ENCODE results near the gene TPRKB.
A peak's percentile ranks its signal among the peaks of the same experiment; 100 is the strongest.
"Not testable (repeated sequence)": the region's sequence is repeated elsewhere in the genome, so short reads cannot be mapped to it uniquely, and the experiment has no call there.

The TPRKB gene

DNA sequence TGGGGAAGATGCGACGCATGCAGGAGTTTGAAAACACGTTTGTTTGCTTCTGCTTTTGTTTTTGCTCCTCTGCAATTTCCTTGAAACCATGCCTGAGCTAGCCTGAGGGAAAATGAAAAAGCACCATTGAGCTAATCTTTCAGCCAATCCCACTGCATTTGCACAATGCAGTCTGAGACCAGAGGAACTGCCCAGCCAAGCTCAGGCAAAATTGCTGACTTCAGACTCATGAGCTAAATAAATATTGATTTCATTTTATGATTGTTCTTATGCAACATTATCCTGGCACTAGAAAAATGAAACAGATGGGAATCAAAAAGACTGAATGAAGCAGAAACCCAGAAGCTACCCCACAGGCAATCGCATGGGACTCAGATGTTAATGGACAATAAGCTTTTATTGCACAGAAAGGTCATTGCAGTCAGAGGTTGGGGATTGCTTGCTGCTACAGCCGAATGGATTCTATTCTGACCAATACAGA is 37.0 kb downstream of the TPRKB start:
- DNase-seq (ENCODE audit: low read depth in 3 of 3) = no peak

DNA sequence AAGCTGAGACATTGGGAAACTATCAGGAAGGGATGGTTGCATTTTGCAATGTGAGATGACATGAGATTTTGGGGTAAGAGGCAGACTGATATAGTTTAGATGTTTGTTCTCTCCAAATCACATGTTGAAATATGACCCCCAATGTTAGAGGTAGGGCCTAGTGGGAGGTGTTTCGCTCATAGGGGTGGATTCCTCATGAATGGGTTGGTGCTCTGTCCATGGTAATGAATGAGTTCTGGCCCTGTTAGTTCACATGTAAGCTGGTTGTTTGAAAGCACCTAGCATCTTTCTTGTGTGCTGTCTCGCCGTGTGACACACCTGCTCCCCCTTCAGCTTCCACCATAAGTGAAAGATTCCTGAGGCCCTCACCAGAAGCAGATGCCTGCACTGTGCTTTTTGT is 37.7 kb downstream of the TPRKB start:
- no peak for DNase-seq (ENCODE audit: low read depth in 3 of 3)

DNA sequence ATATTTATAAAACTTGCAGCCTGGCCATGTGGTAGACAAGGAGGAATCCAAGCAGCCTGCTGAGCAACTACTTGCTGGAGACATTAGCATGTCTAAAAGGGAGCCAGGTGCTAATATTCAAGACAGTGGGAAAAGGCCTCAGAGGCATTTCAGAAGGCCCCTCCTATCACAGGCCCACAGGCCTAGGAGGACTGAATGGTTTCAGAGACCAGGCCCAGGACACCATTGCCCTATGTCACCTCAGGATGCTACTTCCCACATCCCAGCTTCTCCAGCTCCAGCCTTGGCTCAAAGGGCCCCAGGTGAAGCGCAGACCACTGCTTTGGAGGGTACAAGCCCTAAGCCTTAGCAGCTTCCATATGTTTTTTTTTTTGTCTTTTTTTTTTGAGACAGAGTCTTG is 39.0 kb downstream of the TPRKB start:
- DNase-seq (ENCODE audit: low read depth in 3 of 3) = no peak

DNA sequence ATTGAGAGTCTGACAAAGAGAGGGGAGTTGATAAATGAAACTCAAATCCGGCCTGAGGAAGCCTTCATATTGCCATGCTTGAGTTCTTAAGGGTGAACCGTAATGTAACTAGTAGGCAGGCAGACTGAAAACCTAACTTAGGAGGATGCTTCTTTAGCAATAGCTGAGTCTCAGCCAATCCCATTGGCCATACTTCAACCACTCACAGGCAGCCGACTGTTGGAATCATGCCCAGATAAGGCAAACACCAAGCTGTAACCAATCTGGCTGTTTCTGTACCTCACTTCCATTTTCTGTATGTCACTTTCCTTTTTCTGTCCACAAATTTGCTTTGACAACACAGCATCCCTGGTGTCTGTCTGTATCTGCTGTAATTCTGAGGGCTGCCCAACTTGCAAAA is 39.5 kb downstream of the TPRKB start:
- no peak for DNase-seq (ENCODE audit: low read depth in 3 of 3)

DNA sequence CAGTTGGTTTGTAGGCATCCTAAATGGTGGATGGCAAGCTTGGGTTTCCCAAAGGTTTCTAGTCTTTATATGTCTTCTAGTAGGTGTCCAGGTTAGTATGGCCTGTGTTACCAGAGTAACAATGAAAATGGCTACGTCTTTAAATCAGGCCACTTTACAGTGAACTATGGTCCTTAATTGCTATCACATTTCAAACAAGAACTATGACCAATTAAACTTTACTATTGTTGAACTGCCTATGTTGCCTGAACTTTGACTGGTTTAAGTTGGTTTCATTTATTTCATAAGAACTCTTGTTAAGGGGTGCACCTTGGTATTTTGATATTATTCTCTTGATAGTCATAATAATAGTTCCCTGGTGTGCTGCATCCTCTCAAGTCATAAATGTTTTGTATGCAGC is 40.2 kb downstream of the TPRKB start:
- not testable (repeated sequence) for DNase-seq (ENCODE audit: low read depth in 3 of 3)

DNA sequence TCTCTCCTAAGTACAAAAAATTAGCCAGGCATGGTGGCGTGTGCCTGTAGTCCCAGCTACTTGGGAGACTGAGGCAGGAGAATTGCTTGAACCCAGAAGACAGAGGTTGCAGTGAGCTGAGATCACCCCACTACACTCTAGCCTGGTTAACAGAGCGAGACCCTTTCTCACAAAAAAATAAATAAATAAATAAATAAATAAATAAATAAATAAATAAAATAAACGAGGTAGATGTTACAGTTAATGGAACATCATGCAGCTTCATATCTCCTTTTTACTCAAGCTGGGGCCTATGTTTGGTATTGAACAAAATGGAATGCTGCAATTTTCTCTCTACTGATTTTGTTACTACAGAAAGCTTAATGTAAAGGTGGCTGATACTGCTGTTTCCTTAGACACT is 40.6 kb downstream of the TPRKB start:
- not testable (repeated sequence) for DNase-seq (ENCODE audit: low read depth in 3 of 3)

DNA sequence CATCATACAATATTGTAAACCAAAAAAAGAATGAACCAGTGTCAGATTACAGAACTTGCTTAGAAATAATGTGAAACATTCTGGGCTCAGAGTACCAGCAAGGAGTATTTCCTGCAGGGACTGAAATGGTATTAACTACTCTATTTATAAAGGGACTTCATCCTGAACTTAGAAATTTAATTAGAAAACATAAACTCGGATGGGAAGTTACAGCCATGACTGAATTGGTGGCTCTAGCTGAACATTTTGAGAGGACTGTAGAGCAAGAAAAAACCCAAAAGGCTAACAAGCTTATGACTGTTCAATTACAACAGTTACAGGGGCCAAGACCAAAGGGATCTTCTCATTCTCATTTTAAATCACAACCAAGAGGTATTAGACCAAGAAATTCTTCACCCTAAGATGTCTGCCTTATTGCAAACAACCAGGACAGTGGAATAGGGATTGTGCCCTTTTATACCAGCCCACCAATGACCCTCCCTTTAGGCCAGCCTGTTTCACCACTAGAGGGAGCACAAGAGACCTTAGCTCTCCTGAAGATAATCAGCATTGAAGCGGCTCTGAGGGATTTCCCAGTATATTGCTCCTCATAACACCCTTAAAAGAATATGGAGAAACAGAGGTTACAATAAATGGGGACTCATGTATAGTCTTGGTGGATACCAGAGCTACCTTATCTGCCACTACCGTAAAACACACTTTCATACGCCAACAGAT is 46.6 kb downstream of the TPRKB start:
- peak in 1 of 3 experiments; percentile 12 for DNase-seq (ENCODE audit: low read depth in 3 of 3)

DNA sequence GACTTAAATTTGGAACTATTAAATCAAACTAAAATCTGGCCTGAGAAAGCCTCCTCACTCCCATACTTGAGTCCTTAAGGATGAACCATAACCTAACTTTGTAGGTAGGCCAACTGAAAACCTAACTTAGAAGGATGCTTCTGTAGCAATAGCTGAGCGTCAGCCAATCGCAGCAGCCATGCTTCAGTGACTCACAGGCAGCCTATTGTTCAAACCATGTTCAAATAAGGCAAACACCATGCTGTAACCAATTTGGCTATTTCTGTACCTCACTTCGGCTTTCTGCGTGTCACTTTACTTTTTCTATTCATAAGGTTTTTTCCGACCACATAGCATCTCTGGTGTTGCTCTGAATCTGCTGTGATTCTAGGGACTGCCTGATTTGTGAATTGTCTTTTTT is 48.7 kb downstream of the TPRKB start:
- not testable (repeated sequence) for DNase-seq (ENCODE audit: low read depth in 3 of 3)

DNA sequence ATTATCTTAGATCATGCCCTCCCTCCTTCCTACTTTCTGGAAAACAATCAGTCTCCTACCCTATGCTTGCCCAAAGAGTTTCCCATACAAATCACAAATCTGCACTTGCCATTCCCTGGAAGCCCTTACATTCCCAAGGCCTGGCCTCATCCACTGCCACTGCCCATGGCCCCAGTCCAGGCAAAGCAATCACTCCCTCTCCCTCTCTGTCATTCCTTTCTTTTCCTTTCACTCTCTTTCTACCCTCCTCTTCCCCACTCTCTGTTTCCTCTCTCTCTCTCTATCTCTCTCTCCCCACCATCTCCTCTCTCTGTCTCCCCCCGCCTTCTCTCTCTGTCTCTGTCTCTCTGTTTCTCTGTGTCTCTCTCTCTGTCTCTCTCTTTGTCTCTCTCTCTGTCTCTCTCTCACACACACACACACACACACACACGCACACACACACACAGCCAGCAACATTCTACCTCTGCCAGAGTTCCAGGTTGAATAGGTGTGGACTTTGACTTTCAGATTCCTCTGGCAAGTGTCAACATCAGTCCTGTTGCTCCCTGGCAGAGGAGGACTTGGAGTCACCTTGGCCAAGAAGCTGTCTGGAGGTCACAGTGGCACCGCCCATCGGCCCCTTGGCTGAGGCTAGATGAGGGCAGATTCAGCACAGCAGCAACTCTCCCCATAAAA is 51.2 kb downstream of the TPRKB start:
- no peak for DNase-seq (ENCODE audit: low read depth in 3 of 3)

DNA sequence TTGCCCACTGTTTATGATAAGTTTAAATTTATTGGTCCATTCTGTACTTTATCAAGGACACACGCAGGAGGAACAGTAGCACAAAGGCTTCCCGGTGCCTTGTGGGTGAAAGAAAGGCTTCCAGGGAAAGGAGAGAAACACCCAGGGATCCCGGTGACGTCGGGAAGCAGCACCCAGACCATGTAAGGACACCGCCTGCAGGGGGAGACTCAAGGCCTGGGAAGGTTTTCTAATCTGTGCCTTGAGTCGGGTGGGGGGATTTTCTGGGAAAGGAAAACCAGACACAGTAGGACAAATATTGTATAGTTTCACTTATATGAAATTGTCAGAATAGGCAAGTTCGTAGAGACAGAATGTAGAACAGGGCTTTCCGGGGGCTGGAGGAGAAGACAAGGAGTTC is 52.2 kb downstream of the TPRKB start:
- not testable (repeated sequence) for DNase-seq (ENCODE audit: low read depth in 3 of 3)

DNA sequence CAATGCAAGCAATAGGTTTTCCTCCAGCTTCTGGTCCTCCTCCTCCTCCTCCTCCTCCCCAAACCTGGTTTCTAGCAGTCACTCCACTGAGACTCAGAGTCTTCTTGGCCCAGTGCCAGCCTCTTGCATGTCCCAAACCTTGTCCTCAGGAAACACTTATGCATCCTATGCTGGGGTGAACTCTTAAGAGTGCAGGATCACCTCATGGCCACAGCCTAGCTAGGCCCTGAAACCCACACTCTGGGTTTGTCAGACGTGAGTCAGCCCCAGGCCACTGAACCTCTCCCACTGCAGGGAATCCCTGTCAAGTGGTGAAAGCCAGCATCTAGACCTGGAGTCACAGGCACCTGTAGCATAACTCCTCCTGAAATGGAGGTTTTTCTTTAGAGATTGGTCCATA is 52.8 kb downstream of the TPRKB start:
- DNase-seq (ENCODE audit: low read depth in 3 of 3) = not testable (repeated sequence)

DNA sequence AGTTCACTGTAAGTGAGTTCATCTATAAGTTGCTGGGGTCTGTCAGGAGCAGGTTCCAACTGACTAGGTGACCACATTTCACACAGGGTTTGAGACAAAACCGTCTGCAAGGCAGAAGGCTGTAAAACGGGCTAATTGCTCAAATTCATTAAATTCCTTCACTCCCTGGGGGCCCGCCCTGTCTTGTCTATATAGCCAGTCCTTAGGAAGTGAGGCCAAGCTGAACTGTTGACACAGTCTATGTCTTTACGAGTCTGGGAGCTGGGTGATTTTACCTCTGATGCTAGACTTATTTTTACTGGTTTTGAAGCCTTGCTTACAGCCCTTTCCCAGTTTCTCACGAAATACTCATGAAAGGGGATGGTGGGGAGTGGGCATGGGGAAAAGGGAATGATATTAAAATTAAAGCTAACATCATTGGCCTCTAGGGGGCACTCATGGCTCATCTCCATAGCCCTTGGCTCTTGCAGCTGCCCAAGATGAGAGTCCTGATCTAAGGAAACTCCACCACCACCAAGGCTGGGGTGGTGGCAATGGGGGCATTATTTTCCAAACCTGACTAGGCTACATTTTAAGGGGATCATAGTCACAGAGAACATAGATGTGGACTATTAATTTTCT is 57.1 kb downstream of the TPRKB start:
- not testable (repeated sequence) for DNase-seq (ENCODE audit: low read depth in 3 of 3)
